Measurements from ENCODE around the gene PHF19. TPM values are rescaled to one million over a fixed set of nuclear protein-coding genes. Genes with fewer than 3 reads are reported as not detected.

Gene PHF19
- polyA plus RNA-seq, 4 donors, result 27.8 to 41.9 (median 37.3) TPM

- no peak for DNase-seq (ENCODE audit: low read depth in 4 of 4, low spot score in 2 of 4)
Observed at GRCh38 chr9:120855827-120856670, 20.9 kb downstream of the PHF19 start.

GRCh38 chr9:120854596-120855327, 22.2 kb downstream of the PHF19 start:
- DNase-seq (ENCODE audit: low read depth in 4 of 4, low spot score in 2 of 4), result no peak

GRCh38 chr9:120853198-120853597, 23.8 kb downstream of the PHF19 start:
- no peak for DNase-seq (ENCODE audit: low read depth in 4 of 4, low spot score in 2 of 4)

- no peak for DNase-seq (ENCODE audit: low read depth in 4 of 4, low spot score in 2 of 4)
Observed at GRCh38 chr9:120852240-120853010, 24.6 kb downstream of the PHF19 start.

GRCh38 chr9:120851449-120851848, 25.5 kb downstream of the PHF19 start:
- no peak for DNase-seq (ENCODE audit: low read depth in 4 of 4, low spot score in 2 of 4)

GRCh38 chr9:120850315-120850714, 26.7 kb downstream of the PHF19 start:
- no peak for DNase-seq (ENCODE audit: low read depth in 4 of 4, low spot score in 2 of 4)

- no peak for DNase-seq (ENCODE audit: low read depth in 4 of 4, low spot score in 2 of 4)
Observed at GRCh38 chr9:120846906-120847305, 30.1 kb downstream of the PHF19 start.

DNA sequence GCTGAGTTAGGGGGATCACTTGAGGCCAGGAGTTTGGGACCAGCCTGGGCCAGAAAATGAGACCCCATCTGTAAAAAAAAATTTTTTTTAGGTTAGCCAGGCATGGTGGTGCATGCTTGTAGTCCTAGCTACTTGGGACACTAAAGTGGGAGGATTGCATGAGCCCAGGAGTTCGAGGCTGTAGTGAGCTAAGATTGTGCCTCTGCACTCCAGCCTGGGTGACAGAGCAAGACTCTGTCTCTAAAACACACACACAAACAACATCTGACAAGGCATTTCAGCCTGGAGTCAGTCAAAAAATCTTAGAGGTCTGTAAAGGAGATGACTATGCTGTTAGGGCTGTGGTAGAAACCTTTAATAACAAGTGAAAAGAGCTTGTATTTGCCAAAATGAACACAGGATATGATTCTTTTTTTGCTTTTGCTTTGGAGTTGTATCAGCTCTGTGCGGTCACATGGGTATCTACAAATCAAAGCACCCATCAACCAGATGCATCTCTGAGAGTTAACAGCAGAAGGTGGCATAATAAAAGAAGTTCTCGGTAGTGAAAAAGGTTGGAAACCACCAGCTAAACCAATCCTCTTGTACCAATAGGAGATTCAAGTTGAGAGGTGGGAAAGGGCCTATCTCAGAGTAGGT, 30.6 kb downstream of the PHF19 start:
- no peak for DNase-seq (ENCODE audit: low read depth in 4 of 4, low spot score in 2 of 4)

GRCh38 chr9:120845255-120845654, 31.7 kb downstream of the PHF19 start:
- DNase-seq (ENCODE audit: low read depth in 4 of 4, low spot score in 2 of 4), result no peak

- DNase-seq (ENCODE audit: low read depth in 4 of 4, low spot score in 2 of 4), result peak; percentile 84 to 95 (median 88)
Observed at GRCh38 chr9:120842685-120843485, 34.1 kb downstream of the PHF19 start, which contains the start of gene PSMD5. Gene PSMD5, minus strand, starts transcription at chr9:120842922. Its CDS starts 13 bp downstream, at chr9:120842909.

GRCh38 chr9:120841930-120842684, 34.9 kb downstream of the PHF19 start:
- DNase-seq (ENCODE audit: low read depth in 4 of 4, low spot score in 2 of 4), result peak in 1 of 4 donors; percentile 24

- no peak for DNase-seq (ENCODE audit: low read depth in 4 of 4, low spot score in 2 of 4)
Observed at GRCh38 chr9:120839146-120839545, 37.8 kb downstream of the PHF19 start.

DNA sequence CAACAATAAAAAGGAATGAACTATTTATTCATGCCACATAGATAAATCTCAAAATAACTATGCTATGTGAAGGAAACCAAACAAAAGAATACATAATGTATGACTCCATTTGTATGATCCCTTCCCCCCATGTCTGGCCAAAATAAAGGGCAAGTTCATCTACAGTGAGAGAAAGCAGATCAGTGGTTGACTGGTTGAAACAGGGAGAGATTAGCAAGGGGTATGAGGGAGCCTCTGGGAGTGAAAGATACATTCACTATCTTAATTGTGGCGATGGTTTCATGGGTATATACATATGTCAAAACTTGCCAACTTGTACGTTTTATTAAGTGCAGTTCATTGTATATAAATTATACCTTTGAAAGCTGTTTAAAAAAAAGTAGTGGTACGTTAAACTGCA, 39.1 kb downstream of the PHF19 start:
- no peak for DNase-seq (ENCODE audit: low read depth in 4 of 4, low spot score in 2 of 4)

- no peak for DNase-seq (ENCODE audit: low read depth in 4 of 4, low spot score in 2 of 4)
Observed at GRCh38 chr9:120833325-120833724, 43.7 kb downstream of the PHF19 start.

DNA sequence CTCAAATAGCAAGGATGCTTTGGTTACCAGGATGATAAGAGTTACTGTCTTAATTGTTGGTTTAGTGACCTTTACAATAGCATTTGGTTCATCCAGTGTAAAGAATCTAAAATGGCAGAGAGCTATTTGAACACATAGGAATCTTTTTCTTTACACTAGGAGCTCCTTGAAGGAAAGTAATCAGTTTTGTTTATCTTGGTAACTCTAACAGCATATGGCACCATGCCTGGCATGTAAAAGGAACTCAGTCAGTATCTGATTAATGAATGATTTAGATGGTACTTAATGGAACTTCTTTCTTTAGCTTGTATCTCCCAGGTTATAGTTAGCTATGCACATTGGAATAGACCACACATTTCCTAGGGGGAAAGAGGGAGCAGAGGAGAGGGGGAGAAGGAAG, 44.2 kb downstream of the PHF19 start:
- DNase-seq (ENCODE audit: low read depth in 4 of 4, low spot score in 2 of 4), result no peak

DNA sequence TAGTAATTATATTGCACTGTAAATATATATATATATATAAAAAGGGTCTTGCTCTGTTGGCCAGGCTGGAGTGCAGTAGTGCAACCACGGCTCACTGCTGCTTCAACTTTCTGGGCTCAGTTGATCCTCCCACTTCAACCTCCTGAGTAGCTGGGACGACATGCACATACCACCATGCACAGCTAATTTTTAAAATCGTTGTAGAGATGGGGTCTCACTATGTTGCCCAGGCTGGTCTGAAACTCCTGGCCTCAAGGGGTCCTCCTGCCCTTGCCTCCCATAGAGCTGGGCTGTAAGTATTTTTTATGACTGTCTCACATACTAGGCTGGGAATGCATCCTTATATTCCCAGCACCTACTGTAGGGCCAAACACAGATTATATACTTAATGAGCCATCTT, 46.1 kb downstream of the PHF19 start:
- no peak for DNase-seq (ENCODE audit: low read depth in 4 of 4, low spot score in 2 of 4)

GRCh38 chr9:120830151-120830550, 46.8 kb downstream of the PHF19 start:
- no peak for DNase-seq (ENCODE audit: low read depth in 4 of 4, low spot score in 2 of 4)

GRCh38 chr9:120829650-120830049, 47.3 kb downstream of the PHF19 start:
- DNase-seq (ENCODE audit: low read depth in 4 of 4, low spot score in 2 of 4), result no peak

DNA sequence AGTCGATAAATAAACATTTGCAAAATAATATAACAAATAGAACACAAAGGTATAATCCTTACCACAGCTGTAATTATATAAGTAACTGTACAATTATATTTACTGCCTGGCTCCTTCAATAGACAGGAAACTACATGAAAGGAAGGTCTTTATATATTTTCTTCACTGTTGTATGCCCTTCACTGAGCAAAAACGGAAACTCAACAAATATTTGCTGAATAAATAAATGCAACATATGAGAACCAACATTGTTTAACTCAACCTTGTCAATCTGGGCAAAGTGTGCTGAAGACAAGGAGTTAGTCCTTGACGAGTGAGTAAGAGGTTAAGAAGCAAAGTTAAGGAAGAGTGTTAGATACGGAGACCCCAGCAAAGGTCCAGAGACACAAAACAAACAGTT, 56.9 kb downstream of the PHF19 start:
- DNase-seq (ENCODE audit: low read depth in 4 of 4, low spot score in 2 of 4), result no peak

All from left renal cortex interstitium (tissue), 4 donors.